Activated T-cell treated with anti-CD3 and anti-CD28 coated beads, Interleukin-2, amount 50 U/mL, for 1 hour (primary cell): Measurements from ENCODE around the gene IGSF6.
"Not testable (repeated sequence)": the region's sequence is repeated elsewhere in the genome, so short reads cannot be mapped to it uniquely, and the experiment has no call there.

Experiments used
- DNase-seq: peaks from one replicate; pipeline ENCODE4 v3.0.0-alpha.2; 2020

Gene IGSF6

GRCh38 chr16:21652453-21652852, at the start of gene IGSF6:
TSS of gene IGSF6 (minus strand) at chr16:21652608. CDS start at chr16:21652598, 10 bp downstream.
- DNase-seq: no peak

GRCh38 chr16:21701271-21701670, 48.9 kb upstream of the IGSF6 start:
- DNase-seq: no peak

- no peak for DNase-seq
These were observed 46.0 kb upstream of the IGSF6 start for GRCh38 chr16:21698169-21699032.

GRCh38 chr16:21697032-21697431, 44.6 kb upstream of the IGSF6 start:
- no peak for DNase-seq

- DNase-seq: no peak
These were observed 42.2 kb upstream of the IGSF6 start for GRCh38 chr16:21694609-21695008.

- not testable (repeated sequence) for DNase-seq
These were observed 38.6 kb upstream of the IGSF6 start for GRCh38 chr16:21690967-21691366.

- DNase-seq: no peak
These were observed 36.7 kb upstream of the IGSF6 start for GRCh38 chr16:21689107-21689506.

- DNase-seq: no peak
These were observed 32.6 kb upstream of the IGSF6 start for GRCh38 chr16:21685034-21685455.

- peak; percentile 32 for DNase-seq
These were observed 31.8 kb upstream of the IGSF6 start for GRCh38 chr16:21684199-21684598.

GRCh38 chr16:21683184-21683583, 30.8 kb upstream of the IGSF6 start:
- no peak for DNase-seq

GRCh38 chr16:21680714-21681113, 28.3 kb upstream of the IGSF6 start:
- DNase-seq: not testable (repeated sequence)

- DNase-seq: not testable (repeated sequence)
These were observed 22.0 kb upstream of the IGSF6 start for GRCh38 chr16:21674456-21674855.

- DNase-seq: no peak
These were observed 21.1 kb upstream of the IGSF6 start for GRCh38 chr16:21673469-21673868.

GRCh38 chr16:21667575-21667974, 15.2 kb upstream of the IGSF6 start:
- DNase-seq: no peak

GRCh38 chr16:21666772-21667171, 14.4 kb upstream of the IGSF6 start:
- DNase-seq: no peak

GRCh38 chr16:21664801-21665492, 12.5 kb upstream of the IGSF6 start:
- DNase-seq: no peak

- peak; percentile 50 for DNase-seq
These were observed 11.7 kb upstream of the IGSF6 start, which contains the start of gene OTOA for GRCh38 chr16:21663889-21664647. TSS of gene OTOA (plus strand) at chr16:21663968. CDS start at chr16:21678515, 14,547 bp downstream.

- DNase-seq: no peak
These were observed 6.7 kb upstream of the IGSF6 start for GRCh38 chr16:21659124-21659523.

- DNase-seq: no peak
These were observed 4.7 kb upstream of the IGSF6 start for GRCh38 chr16:21656795-21657768.

GRCh38 chr16:21654881-21655280, 2.5 kb upstream of the IGSF6 start:
- DNase-seq: no peak

GRCh38 chr16:21654466-21654865, 2.1 kb upstream of the IGSF6 start:
- no peak for DNase-seq

GRCh38 chr16:21653571-21653970, 1.2 kb upstream of the IGSF6 start:
- DNase-seq: no peak
